Eye (tissue), 1 donor: Measurements from ENCODE around the gene GPI.
"Not testable (repeated sequence)": the region's sequence is repeated elsewhere in the genome, so short reads cannot be mapped to it uniquely, and the experiment has no call there.

Source experiments
- DNase-seq: peaks from one replicate; pipeline ENCODE4 v3.0.0-alpha.2; 2015

GPI gene

GRCh38 chr19:34369166-34369565 lies 4.2 kb downstream of the GPI start:
- DNase-seq: not testable (repeated sequence)

- DNase-seq: no peak
These were observed 5.1 kb downstream of the GPI start for GRCh38 chr19:34370117-34370516.

GRCh38 chr19:34370983-34371382 lies 6.0 kb downstream of the GPI start:
- DNase-seq: no peak

- no peak for DNase-seq
These were observed 8.7 kb downstream of the GPI start for GRCh38 chr19:34373601-34374288.

GRCh38 chr19:34375598-34375997 lies 10.6 kb downstream of the GPI start:
- no peak for DNase-seq

GRCh38 chr19:34380639-34381241 lies 15.7 kb downstream of the GPI start:
- no peak for DNase-seq

GRCh38 chr19:34381399-34382251 lies 16.6 kb downstream of the GPI start:
- DNase-seq: no peak

GRCh38 chr19:34382471-34382870 lies 17.5 kb downstream of the GPI start:
- no peak for DNase-seq

- no peak for DNase-seq
These were observed 18.6 kb downstream of the GPI start for GRCh38 chr19:34383599-34383998.

- DNase-seq: no peak
These were observed 21.8 kb downstream of the GPI start for GRCh38 chr19:34386645-34387445.

- no peak for DNase-seq
These were observed 22.4 kb downstream of the GPI start for GRCh38 chr19:34387446-34387810.

- DNase-seq: not testable (repeated sequence)
These were observed 23.7 kb downstream of the GPI start for GRCh38 chr19:34388745-34389144.

- DNase-seq: no peak
These were observed 26.8 kb downstream of the GPI start for GRCh38 chr19:34391813-34392212.

- no peak for DNase-seq
These were observed 28.0 kb downstream of the GPI start for GRCh38 chr19:34393031-34393430.

- peak; percentile 26 for DNase-seq
These were observed 28.6 kb downstream of the GPI start for GRCh38 chr19:34393629-34394028.

- DNase-seq: no peak
These were observed 32.9 kb downstream of the GPI start for GRCh38 chr19:34397853-34398252.

GRCh38 chr19:34399886-34400285 lies 34.9 kb downstream of the GPI start:
- DNase-seq: no peak

GRCh38 chr19:34400844-34401243 lies 35.8 kb downstream of the GPI start:
- DNase-seq: not testable (repeated sequence)

- DNase-seq: no peak
These were observed 37.1 kb downstream of the GPI start for GRCh38 chr19:34402074-34402600.

- no peak for DNase-seq
These were observed 38.8 kb downstream of the GPI start for GRCh38 chr19:34403784-34404108.

- peak; percentile 95 for DNase-seq
These were observed 39.3 kb downstream of the GPI start, which contains the start of gene PDCD2L for GRCh38 chr19:34404109-34404909. Gene PDCD2L, plus strand, starts transcription at chr19:34404399. Its CDS starts 32 bp downstream, at chr19:34404431.
